Stimulated activated CD4-positive, alpha-beta T cell treated with anti-CD3 and anti-CD28 coated beads, TNF-alpha, amount 100 ng/mL, for 1 hour (primary cell): ENCODE measurements around the gene LCA5.
"Not testable (repeated sequence)": the region's sequence is repeated elsewhere in the genome, so short reads cannot be mapped to it uniquely, and the experiment has no call there.

Experiments used
- DNase-seq, 3 donors: peaks; one replicate each; pipeline ENCODE4 v3.0.0-alpha.2; 2020; ENCODE audit warnings: low read depth in 3 of 3, low spot score in 1 of 3

The LCA5 gene

DNA sequence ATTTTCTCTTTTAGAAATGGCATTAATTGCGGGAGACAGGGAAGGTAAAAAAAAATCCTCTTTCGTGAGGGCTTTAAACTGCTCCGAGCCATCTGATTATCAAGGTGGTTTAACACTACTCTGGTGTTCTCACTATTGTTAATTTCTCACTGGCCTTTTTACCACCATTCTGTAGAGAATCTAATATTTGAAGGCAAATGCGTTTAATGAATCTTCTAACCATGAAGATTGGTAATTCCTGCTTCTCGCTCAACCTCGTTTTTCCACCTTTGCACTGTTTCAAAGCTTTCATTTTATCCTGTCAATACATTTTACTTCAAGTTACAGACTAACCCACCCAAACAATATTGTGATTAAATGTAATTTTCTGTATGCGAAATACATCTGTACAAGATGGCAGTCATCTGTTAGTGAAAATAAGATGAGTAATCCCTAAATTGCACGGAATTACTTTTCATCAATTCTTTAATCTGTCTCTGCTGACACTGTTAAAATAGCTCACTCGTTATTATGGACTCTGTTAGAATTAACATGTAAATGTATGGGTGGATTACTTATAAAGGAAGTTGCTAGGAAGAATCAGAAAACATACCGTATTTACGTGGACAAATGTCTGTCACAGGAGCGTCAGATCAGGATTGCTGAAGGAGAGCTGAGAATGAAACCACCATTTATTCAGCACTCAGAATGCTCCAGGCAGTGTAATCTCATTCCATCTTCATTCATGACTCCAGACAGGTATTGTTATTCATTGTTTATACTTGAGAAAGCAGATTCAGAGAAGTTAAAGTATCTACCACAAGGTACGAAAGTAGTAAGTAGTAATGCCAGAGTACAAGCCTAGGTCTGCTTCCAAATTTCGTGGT, 1.1 kb upstream of the LCA5 start:
- DNase-seq, result no peak

- no peak for DNase-seq
These were observed 661 bp downstream of the LCA5 start for GRCh38 chr6:79536585-79536953.

GRCh38 chr6:79529567-79529966, 7.7 kb downstream of the LCA5 start:
- not testable (repeated sequence) for DNase-seq

GRCh38 chr6:79526897-79527296, 10.3 kb downstream of the LCA5 start:
- no peak for DNase-seq

GRCh38 chr6:79525272-79526100, 11.7 kb downstream of the LCA5 start:
- no peak for DNase-seq

- DNase-seq, result no peak
These were observed 13.2 kb downstream of the LCA5 start for GRCh38 chr6:79524065-79524464.

DNA sequence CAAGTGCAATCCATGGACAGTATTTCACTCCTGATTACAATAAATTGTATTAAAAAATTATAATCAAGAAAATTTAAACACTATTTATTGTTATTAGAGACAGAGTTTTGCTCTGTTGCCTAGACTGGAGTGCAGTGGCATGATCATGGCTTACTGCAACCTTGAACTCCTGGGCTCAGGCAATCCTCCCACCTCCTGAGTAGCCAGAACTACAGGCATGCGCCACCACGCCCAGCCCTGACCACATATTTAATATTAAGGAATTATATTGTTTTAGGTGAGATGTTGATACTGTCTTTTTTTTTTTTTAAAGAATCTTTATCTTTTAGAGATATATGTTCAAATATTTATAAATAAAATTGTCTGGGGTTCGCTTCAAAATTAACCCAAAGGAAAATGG, 14.6 kb downstream of the LCA5 start:
- DNase-seq, result no peak

DNA sequence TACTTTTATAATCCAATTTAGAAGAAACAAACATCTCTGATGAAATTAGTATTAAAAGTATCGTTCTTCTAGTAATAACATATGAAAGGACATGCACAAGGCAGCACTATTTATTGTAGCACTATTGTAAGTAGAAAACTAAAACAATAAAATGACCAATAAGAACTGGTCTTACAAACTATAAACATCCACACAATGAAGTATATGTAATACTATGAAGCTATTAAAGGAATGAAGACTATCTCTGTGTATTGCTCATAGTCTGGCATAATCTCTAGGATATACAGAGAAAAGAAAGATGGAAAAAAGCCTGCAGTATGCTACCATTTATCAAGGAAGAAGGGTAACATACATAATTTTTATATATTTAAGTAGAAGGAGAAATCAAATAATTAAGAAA, 16.7 kb downstream of the LCA5 start:
- DNase-seq, result no peak

- DNase-seq, result no peak
These were observed 18.4 kb downstream of the LCA5 start for GRCh38 chr6:79518842-79519241.

GRCh38 chr6:79515436-79515835, 21.8 kb downstream of the LCA5 start:
- DNase-seq, result no peak

GRCh38 chr6:79513111-79513510, 24.1 kb downstream of the LCA5 start:
- no peak for DNase-seq

- DNase-seq, result no peak
These were observed 25.2 kb downstream of the LCA5 start for GRCh38 chr6:79512014-79512413.

DNA sequence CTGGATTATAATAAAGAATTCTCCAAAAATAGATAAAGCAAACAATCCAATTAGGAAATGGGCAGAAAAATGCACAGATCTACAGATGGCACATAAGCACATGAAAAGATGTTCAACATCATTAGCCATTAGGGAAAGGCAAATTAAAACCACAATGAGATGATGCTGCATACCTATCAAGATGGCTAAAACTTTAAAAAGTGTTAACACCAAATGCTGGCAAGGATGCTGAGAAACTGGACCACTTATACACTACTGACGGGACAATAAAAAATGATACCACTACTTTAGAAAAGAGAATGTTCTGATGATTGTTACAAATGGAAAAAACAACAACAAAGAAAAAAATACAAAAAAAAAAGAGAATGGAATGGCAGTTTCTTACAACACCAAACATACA, 26.5 kb downstream of the LCA5 start:
- DNase-seq, result no peak

GRCh38 chr6:79506251-79506650, 31.0 kb downstream of the LCA5 start:
- no peak for DNase-seq

GRCh38 chr6:79504372-79504771, 32.9 kb downstream of the LCA5 start:
- DNase-seq, result no peak

DNA sequence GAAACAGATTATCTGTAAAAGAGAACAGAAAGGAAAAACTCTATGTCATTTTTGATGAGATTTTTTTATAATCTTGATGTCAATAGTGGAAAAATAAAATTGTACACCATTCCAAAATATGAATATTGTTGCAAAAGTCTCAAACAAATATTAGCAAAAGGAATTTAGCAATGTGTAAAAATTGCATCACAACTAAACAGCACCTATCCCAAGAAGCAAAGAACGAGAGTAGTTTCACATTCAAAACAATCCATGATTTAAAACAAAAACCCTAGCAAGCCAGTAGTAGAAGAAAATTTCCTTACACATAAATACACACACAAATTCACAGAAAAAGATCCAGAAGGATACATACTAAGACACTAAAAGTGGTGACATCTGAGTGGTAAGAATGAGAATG, 38.4 kb downstream of the LCA5 start:
- no peak for DNase-seq

- no peak for DNase-seq
These were observed 42.0 kb downstream of the LCA5 start for GRCh38 chr6:79495246-79495645.

- no peak for DNase-seq
These were observed 42.4 kb downstream of the LCA5 start for GRCh38 chr6:79494841-79495240.

DNA sequence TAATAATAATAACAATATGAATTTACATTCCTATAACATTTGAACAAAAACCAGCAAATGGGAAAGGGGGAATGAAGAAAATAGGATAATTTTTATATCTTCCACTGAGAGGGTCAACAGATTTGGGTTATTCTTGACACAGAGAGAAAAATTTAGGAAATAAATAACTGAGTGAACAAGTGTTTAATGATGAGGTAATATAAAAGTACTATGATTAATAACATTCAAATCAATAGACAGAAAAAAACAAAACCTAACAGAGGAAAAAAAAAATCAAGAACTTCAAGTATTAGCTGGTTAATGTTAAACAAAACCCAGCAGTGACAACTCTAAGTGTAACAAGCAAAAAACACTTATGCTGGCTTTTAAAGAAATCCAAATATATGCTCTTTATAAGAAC, 66.5 kb downstream of the LCA5 start:
- DNase-seq, result no peak

GRCh38 chr6:79469376-79470246, 67.6 kb downstream of the LCA5 start:
- DNase-seq, result no peak

GRCh38 chr6:79468587-79468986, 68.6 kb downstream of the LCA5 start:
- DNase-seq, result no peak
